Left forelimb (tissue), 1 donor: ENCODE data around the gene HSF5.
"Not testable (repeated sequence)": the region's sequence is repeated elsewhere in the genome, so short reads cannot be mapped to it uniquely, and the experiment has no call there.

Experiments used
- DNase-seq: peaks from one replicate; pipeline ENCODE4 v3.0.0-alpha.2; 2018; ENCODE audit warnings: low spot score

Gene HSF5

GRCh38 chr17:58481798-58482197, 6.4 kb downstream of the HSF5 start:
- not testable (repeated sequence) for DNase-seq

GRCh38 chr17:58480090-58480489, 8.1 kb downstream of the HSF5 start:
- DNase-seq = no peak

GRCh38 chr17:58476812-58477211, 11.4 kb downstream of the HSF5 start:
- DNase-seq = no peak

GRCh38 chr17:58475985-58476384, 12.2 kb downstream of the HSF5 start:
- no peak for DNase-seq

GRCh38 chr17:58470356-58470755, 17.9 kb downstream of the HSF5 start:
- no peak for DNase-seq

- no peak for DNase-seq
Measured at GRCh38 chr17:58468944-58469343, 19.3 kb downstream of the HSF5 start.

GRCh38 chr17:58455491-58455890, 32.7 kb downstream of the HSF5 start:
- no peak for DNase-seq

- DNase-seq = no peak
Measured at GRCh38 chr17:58452738-58453137, 35.5 kb downstream of the HSF5 start.

- DNase-seq = peak; percentile 66
Measured at GRCh38 chr17:58447039-58447975, 40.9 kb downstream of the HSF5 start.

- DNase-seq = no peak
Measured at GRCh38 chr17:58446086-58446485, 42.1 kb downstream of the HSF5 start.

- DNase-seq = no peak
Measured at GRCh38 chr17:58436805-58437239, 51.4 kb downstream of the HSF5 start.

- no peak for DNase-seq
Measured at GRCh38 chr17:58436245-58436644, 52.0 kb downstream of the HSF5 start.

- no peak for DNase-seq
Measured at GRCh38 chr17:58432806-58433573, 55.2 kb downstream of the HSF5 start.

- no peak for DNase-seq
Measured at GRCh38 chr17:58427807-58428206, 60.4 kb downstream of the HSF5 start.

- no peak for DNase-seq
Measured at GRCh38 chr17:58421711-58422110, 66.5 kb downstream of the HSF5 start.

- no peak for DNase-seq
Measured at GRCh38 chr17:58420827-58421226, 67.4 kb downstream of the HSF5 start.

GRCh38 chr17:58417300-58418092, 70.7 kb downstream of the HSF5 start, which contains the start of gene RNF43:
RNF43 (minus strand) TSS chr17:58417534; CDS start chr17:58415577, 1,957 bp downstream.
- peak; percentile 76 for DNase-seq

GRCh38 chr17:58416937-58417299, 71.3 kb downstream of the HSF5 start:
- no peak for DNase-seq

GRCh38 chr17:58416396-58416795, 71.8 kb downstream of the HSF5 start:
- no peak for DNase-seq

GRCh38 chr17:58415371-58416055, 72.7 kb downstream of the HSF5 start:
- no peak for DNase-seq

GRCh38 chr17:58414596-58414997, 73.6 kb downstream of the HSF5 start:
- DNase-seq = no peak

- no peak for DNase-seq
Measured at GRCh38 chr17:58413684-58414083, 74.5 kb downstream of the HSF5 start.
